ENCODE measurements around the gene SH3PXD2B. TPM values are rescaled to one million over a fixed set of nuclear protein-coding genes. Genes with fewer than 3 reads are reported as not detected.

The SH3PXD2B gene
- total RNA-seq, 4 donors from 2014 or later, result 13.5 to 43.5 (median 28.1) TPM

- WGBS, 2 donors, result 79 to 100% methylated on average over 2 of the region's 2 CpGs
- H3K4me3 ChIP-seq (ENCODE audit: low read depth, poor library complexity, severe bottlenecking), result no peak overlapping the region
- intact Hi-C loops (cut with DNase I; ENCODE audit: low total_unique reads), result no loop called here
- TF ChIP-seq POLR2A (IDR thresholded peaks at IDR 0.05) (no peak), CTCF (IDR thresholded peaks at IDR 0.05) (no peak)
- DNase-seq (ENCODE audit: low spot score in 2 of 2), result no peak
Observed at GRCh38 chr5:172430354-172430753, 24.0 kb downstream of the SH3PXD2B start.

GRCh38 chr5:172429201-172429940 is 25.0 kb downstream of the SH3PXD2B start:
- DNase-seq (ENCODE audit: low spot score in 2 of 2), result peak; percentile 82 to 85
- intact Hi-C loops (cut with DNase I; ENCODE audit: low total_unique reads), result no loop called here
- H3K4me3 ChIP-seq (ENCODE audit: low read depth, poor library complexity, severe bottlenecking), result no peak overlapping the region

GRCh38 chr5:172428224-172429166 is 25.8 kb downstream of the SH3PXD2B start:
- no peak for TF ChIP-seq CTCF (IDR thresholded peaks at IDR 0.05)
- no peak for TF ChIP-seq POLR2A (IDR thresholded peaks at IDR 0.05)
- 69 to 73% methylated on average over 12 of the region's 12 CpGs for WGBS, 2 donors
- no peak overlapping the region for H3K4me3 ChIP-seq (ENCODE audit: low read depth, poor library complexity, severe bottlenecking)
- no peak for DNase-seq (ENCODE audit: low spot score in 2 of 2)
- intact Hi-C loops (cut with DNase I; ENCODE audit: low total_unique reads), result no loop called here

More at GRCh38 chr5:172429201-172429940, 25.0 kb downstream of the SH3PXD2B start:
- WGBS, 2 donors, result 56 to 61% methylated on average over 8 of the region's 8 CpGs
- TF ChIP-seq CTCF (IDR thresholded peaks at IDR 0.05), result no peak
- TF ChIP-seq POLR2A (IDR thresholded peaks at IDR 0.05), result no peak

- intact Hi-C loops (cut with DNase I; ENCODE audit: low total_unique reads), result no loop called here
Observed at GRCh38 chr5:172427202-172427601, 27.1 kb downstream of the SH3PXD2B start.

GRCh38 chr5:172426086-172426485 is 28.2 kb downstream of the SH3PXD2B start:
- peak in 1 of 2 donors; percentile 88 for DNase-seq (ENCODE audit: low spot score in 2 of 2)
- intact Hi-C loops (cut with DNase I; ENCODE audit: low total_unique reads), result no loop called here
- 54 to 56% methylated on average over 7 of the region's 7 CpGs for WGBS, 2 donors
- no peak for TF ChIP-seq CTCF (IDR thresholded peaks at IDR 0.05)
- no peak for TF ChIP-seq POLR2A (IDR thresholded peaks at IDR 0.05)
- H3K4me3 ChIP-seq (ENCODE audit: low read depth, poor library complexity, severe bottlenecking), result no peak overlapping the region

More at GRCh38 chr5:172427202-172427601, 27.1 kb downstream of the SH3PXD2B start:
- DNase-seq (ENCODE audit: low spot score in 2 of 2), result peak in 1 of 2 donors; percentile 64
- no peak overlapping the region for H3K4me3 ChIP-seq (ENCODE audit: low read depth, poor library complexity, severe bottlenecking)
- TF ChIP-seq CTCF (IDR thresholded peaks at IDR 0.05), result no peak
- no peak for TF ChIP-seq POLR2A (IDR thresholded peaks at IDR 0.05)
- 82 to 89% methylated on average over 5 of the region's 5 CpGs for WGBS, 2 donors

All from lower leg skin (tissue), 4 donors.